Activated CD8-positive, alpha-beta memory T cell treated with anti-CD3 and anti-CD28 coated beads for 1 hour (primary cell): Measurements from ENCODE around the gene MATR3.
"Not testable (repeated sequence)": the region's sequence is repeated elsewhere in the genome, so short reads cannot be mapped to it uniquely, and the experiment has no call there.

Experiments
- DNase-seq, 2 donors: peaks; one replicate each; pipeline ENCODE4 v3.0.0-alpha.2; 2020; ENCODE audit warnings: low read depth in 1 of 2; ENCODE audit errors: extremely low read depth in 1 of 2

MATR3 gene

DNA sequence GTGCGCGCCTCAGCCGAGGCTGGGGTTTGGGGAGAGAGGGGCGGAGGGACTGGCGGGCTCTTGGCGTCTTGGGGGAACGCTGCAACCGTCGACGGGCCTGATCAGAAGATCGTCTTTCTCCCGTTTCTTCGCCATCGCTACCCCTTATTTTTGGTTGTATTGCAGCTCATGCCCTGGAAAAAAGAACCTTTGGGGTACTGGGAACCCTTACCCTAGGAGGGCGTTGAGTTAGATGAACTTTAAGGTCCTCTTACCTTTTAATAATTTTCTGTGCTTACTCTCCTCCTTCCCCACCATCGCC is 48.8 kb downstream of the MATR3 start:
- DNase-seq, result peak; percentile 54 to 71

- no peak for DNase-seq
Observed at GRCh38 chr5:139343476-139343875, 49.9 kb downstream of the MATR3 start.

DNA sequence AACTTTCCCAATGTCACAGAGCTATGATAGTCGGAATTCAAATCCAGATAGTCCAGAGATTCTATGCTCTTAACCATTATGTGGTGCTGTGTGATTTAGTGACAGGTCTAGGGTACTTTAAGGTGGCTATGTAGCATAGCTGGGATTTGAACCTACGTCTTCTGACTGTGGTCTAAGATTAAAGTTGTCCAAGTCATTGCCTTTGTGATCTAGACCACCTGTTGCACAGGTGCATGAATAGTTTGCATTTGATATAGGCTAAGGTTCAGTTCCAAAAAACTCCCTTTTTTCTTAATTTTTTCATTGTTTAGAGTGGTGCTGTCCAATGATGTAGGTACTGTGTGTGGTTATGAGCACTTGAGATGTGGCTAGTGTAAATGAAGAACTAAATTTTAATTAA is 50.6 kb downstream of the MATR3 start:
- DNase-seq, result no peak

DNA sequence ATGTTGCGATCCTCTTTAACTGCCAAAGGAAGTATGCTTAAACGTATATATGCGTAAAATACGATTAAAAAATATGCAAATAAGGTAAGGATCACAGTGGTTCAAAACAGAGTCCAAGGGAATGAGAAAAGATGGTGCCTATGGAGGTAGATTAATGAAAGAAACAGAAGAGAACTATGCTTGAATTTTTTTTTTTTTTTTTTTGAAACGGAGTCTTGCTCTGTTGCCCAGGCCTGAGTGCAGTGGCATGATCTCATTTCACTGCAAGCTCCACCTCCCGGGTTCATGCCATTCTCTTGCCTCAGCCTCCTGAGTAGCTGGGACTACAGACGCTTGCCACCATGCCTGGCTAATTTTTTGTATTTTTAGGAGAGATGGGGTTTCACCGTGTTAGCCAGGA is 51.9 kb downstream of the MATR3 start:
- not testable (repeated sequence) for DNase-seq

DNA sequence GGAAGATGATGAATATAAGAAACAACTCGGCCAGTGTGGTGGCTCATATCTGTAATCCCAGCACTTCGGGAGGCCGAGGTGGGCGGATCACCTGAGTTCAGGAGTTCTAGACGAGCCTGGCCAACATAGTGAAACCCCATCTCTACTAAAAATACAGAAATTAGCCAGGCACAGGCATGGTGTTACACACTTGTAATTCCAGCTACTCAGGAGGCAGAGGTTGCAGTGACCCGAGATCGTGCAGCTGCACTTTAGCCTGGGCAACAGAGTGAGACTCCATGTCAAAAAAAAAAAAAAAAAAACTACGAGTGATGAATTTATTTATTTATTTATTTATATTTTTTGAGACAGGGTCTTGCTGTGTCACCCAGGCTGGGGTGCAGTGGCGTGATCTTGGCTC is 54.3 kb downstream of the MATR3 start:
- DNase-seq, result not testable (repeated sequence)

DNA sequence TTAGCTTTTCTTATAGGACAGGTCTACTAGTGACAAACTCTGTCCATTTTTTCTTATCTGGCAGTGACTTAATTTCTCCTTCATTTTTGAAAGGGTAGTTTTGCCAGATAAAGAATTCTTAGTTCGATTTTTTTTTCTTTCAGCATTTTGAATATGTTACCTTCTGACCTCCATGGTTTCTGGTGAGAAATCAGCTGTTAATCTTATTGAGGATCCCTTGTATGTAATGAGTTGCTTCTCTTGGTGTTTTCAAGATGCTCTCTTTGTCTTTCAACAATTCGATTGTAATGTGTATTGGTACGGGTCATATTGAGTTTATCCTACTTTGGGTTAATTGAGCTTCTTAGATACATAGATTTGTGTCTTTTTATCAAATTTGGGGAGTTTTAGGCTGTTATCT is 60.6 kb downstream of the MATR3 start:
- DNase-seq, result no peak

- not testable (repeated sequence) for DNase-seq
Observed at GRCh38 chr5:139355900-139356299, 62.4 kb downstream of the MATR3 start.

DNA sequence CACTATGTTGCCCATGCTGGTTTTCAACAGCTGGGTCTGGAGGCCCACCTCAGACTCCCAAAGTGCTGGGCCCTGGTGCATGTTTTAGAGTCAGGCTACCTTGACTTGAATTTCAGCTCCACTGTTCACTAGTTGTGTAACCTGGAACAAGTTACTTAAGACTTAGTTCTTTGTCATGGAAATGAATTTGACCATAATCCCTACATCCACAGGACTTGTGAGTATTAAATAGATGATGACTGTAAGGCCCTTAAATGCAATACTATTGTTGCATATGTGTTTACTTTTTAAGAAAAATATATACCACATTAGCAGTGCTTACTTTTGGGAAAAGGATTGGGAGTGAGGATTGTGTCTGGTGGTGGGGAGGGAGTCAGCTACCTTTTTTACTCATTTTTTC is 64.5 kb downstream of the MATR3 start:
- DNase-seq, result no peak

DNA sequence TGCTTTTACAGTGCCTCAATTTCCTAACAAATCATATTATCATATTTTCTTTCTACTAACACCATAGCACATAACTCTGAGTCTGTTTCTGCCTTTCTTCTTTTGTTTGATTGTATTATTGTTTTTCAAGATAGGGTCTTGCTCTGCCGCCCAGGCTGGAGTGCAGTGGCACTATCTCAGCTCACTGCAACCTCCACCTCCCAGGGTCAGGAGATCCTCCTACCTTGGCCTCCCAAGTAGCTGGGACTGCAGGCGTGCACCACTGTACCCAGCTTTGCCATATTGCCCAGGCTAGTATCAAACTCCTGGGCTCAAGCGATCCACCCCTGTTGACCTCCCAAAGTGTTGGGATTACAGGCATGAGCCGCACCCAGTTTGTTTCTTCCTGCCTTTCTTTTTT is 66.8 kb downstream of the MATR3 start:
- DNase-seq, result no peak

GRCh38 chr5:139361835-139362429 is 68.4 kb downstream of the MATR3 start:
- no peak for DNase-seq

DNA sequence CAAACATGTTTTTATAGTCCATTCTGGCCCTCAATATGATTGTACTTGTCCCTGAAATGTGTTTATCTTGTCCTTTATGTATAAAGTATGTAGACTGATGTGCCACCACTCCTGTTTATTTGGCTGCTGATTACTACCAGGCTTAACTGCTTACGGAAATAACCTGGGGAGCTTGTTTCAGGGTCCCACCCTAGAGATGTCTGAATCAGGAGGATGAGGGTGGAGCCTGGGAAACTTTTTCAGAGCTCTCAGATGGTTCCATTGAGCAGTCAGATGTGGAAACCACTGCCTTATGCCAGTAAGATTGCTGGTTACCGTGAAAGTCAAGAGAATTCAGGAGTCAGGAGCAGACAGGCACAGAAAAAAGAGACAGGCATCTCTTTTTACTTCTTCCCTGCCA is 70.4 kb downstream of the MATR3 start:
- no peak for DNase-seq

- DNase-seq, result no peak
Observed at GRCh38 chr5:139364466-139364865, 70.9 kb downstream of the MATR3 start.

GRCh38 chr5:139368613-139369012 is 75.1 kb downstream of the MATR3 start:
- no peak for DNase-seq

GRCh38 chr5:139369181-139369580 is 75.6 kb downstream of the MATR3 start:
- no peak for DNase-seq

GRCh38 chr5:139371482-139372435 is 78.2 kb downstream of the MATR3 start:
- DNase-seq, result no peak

DNA sequence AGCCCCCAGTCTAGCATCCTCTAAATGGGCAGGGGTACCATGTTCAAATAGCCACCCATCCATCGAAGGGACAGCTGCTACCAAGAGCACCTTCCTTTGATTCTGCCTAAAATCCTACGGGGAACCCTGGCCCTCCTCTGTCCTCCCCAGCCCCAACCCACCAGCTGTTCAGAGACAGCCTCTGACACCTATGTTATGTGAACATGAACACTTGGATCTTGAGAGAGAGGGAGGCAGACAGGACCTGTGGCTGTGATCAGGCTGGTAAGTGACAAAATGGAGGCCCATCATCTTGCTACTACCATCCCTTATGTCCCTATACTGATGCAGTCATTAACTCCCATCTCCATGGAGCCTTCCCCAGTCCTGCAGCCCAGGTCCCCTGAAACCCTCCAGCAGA is 81.4 kb downstream of the MATR3 start:
- no peak for DNase-seq

- DNase-seq, result no peak
Observed at GRCh38 chr5:139376364-139376763, 82.8 kb downstream of the MATR3 start.

GRCh38 chr5:139377226-139377625 is 83.7 kb downstream of the MATR3 start:
- no peak for DNase-seq

DNA sequence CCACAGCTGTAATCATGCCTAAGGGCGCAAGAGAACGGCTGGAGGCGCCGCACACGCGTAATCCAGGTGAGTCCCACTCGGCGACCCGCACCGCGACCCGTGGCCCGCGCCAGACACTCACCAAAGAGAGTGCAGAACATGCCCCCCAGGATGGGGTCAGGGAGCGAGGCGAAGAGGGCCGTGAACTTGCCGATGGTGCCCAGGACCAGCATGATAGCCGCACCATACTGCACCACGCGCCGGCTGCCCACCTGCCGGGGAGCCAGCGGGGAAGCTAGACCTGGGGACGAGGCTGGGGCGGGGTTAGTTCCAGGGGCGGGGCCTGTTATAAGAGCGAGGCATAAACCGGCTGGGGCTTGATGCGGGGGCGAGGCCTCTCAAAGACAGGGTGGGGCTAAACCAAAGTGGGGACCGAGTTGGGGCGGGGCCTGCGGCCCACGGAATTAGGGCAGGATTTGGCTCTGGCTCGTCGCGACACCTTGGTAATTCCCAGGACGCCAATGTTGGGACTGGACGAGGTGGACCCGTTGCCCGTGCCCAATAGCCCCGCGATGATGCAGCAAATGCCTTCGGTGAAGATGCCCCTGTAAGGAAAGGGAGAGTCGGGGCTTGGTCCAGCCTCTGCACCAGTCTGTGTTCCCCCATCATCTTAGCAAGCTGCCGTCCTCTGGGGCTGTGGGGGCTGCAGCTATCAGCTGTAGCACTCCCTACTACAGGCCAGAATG is 84.7 kb downstream of the MATR3 start:
- DNase-seq, result no peak

DNA sequence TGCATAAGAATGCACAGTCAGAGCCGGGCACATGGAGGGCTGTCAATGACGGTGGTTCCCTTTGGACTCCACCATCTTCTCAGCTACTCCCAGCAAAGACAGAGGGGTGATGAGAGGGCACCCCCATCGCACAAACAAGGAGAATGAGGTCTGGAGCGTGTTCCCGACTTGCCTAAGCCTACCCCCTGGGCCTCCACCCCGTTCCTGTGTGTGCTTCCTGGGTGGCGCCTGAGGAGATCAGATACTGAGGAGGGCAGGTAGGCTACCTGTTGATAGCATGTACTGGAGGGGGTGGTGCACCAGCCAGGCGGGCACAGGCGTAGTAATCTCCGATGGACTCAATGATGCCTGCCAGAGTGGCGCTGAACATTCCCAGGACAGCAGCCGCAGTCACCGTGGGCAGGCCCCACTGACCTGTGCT is 85.4 kb downstream of the MATR3 start:
- DNase-seq, result no peak

DNA sequence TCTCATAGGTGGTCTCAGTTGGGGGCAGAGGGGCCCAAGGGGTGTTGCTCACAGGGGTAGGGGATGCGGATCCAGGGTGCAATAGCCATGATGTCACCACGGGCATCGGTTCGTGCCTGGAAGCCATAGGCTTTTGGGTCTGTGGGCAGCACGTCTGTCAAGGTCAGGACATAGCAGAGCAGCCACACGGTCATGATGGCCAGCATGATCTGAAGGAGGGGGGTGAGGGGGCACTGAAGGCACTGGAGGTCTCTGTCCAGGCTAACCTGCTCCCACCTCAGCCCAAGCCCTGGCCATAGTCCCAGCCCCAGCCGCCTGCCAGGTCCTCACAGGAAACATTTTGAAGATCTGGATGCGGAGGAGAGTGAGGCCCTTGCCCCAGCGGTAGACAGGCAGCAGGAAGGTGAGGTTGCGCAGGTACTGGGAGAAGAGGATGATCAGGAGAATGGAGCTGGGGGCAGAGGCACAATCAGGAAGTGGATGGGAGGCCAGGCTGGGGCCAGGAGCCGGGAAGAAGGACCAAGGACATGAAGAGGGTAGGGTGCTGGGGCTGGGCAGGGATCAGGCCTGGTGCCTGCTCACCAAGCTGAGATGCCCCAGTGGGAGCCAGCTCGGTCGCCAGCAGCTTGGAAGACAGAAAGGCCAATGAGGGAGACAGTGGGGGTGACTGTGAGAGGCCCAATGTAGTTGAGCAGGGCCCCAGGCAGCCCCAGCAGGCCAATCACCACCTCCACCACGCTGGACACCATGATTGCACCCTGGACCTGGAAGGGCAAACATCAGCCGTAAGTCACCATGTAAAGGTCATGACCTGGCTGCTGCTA is 86.3 kb downstream of the MATR3 start:
- no peak for DNase-seq
